Lung (tissue), 12 donors: ENCODE data around the gene AFAP1. TPM values are rescaled to one million over a fixed set of nuclear protein-coding genes. Genes with fewer than 3 reads are reported as not detected.

Experiments
- ATAC-seq: fragments of 200-7000 bp; cut with Tn5 transposase; one replicate; pipeline ENCODE4 v1.9.1; 2020; ENCODE audit warnings: moderate number of reproducible peaks; ENCODE audit not compliant: insufficient read depth, low FRiP score
- DNase-seq, 3 donors: peaks; one replicate each; pipeline ENCODE4 v3.0.0-alpha.2; 2013 to 2017
- H3K27ac ChIP-seq, 2 donors: one replicate each; pipeline ENCODE4 v1.5.1; 2013; ENCODE audit warnings: mild to moderate bottlenecking in 2 of 2, moderate library complexity in 2 of 2, control low read depth in 1 of 2, inconsistent platforms in 1 of 2, low read depth in 1 of 2, low read length in 1 of 2
- H3K27me3 ChIP-seq, 3 donors: one replicate each; pipeline ENCODE4 v1.5.1; 2013; ENCODE audit warnings: low read length in 2 of 3; ENCODE audit not compliant: control insufficient read depth in 3 of 3, insufficient read depth in 3 of 3
- H3K36me3 ChIP-seq, 4 donors: one replicate each; pipeline ENCODE4 v1.5.1; 2013; ENCODE audit warnings: low read length in 4 of 4, mild to moderate bottlenecking in 1 of 4, moderate library complexity in 1 of 4; ENCODE audit not compliant: control insufficient read depth in 4 of 4, insufficient read depth in 4 of 4
- H3K4me1 ChIP-seq, 5 donors: one replicate each; pipeline ENCODE4 v1.5.1; 2013; ENCODE audit warnings: low read length in 5 of 5, mild to moderate bottlenecking in 2 of 5, moderate library complexity in 1 of 5; ENCODE audit not compliant: control insufficient read depth in 5 of 5, insufficient read depth in 5 of 5
- H3K4me3 ChIP-seq: one replicate; pipeline ENCODE4 v1.5.1; 2013; ENCODE audit warnings: mild to moderate bottlenecking, control low read depth, moderate library complexity
- H3K9ac ChIP-seq, 2 donors: one replicate each; pipeline ENCODE4 v1.5.1; 2013; ENCODE audit warnings: low read length in 2 of 2, control low read depth in 1 of 2; ENCODE audit not compliant: insufficient read depth in 1 of 2
- H3K9me3 ChIP-seq, 4 donors: one replicate each; pipeline ENCODE4 v1.5.1; 2013; ENCODE audit warnings: low read length in 3 of 4, mild to moderate bottlenecking in 1 of 4, moderate library complexity in 1 of 4; ENCODE audit not compliant: control insufficient read depth in 4 of 4, insufficient read depth in 3 of 4
- WGBS, 2 donors: extraction: QIAGEN DNeasy Blood & Tissue Kit; methylation state at CpG; one replicate each; pipeline ENCODE4 v1.1.7; 2013; 5-methylcytosine and 5-hydroxymethylcytosine counted together
- polyA plus RNA-seq, 2 donors: library from polyadenylated mRNA; stranded (reverse); fragments of 200-250 nt; gene quantifications; one replicate each; pipeline ENCODE4 v1.2.1, GENCODE V29; 2013
- total RNA-seq, 2 donors: library from RNA; depleted of rRNA in 1 of 2; stranded (reverse); fragments of >200 nt in 1 of 2; gene quantifications; one replicate each; pipeline ENCODE4 v1.2.1, GENCODE V29; 2014 to 2021
- TF ChIP-seq, protein P1 (sequence below): IDR thresholded peaks from 2 replicates; pipeline ENCODE4 v1.5.1; 2012; ENCODE audit warnings: mild to moderate bottlenecking; ENCODE audit errors: control extremely low read depth, extremely low read depth
- donor health status: control.
- donor health status: control.
- donor health status: Bipolar disorder and iron deficiency.
- donor health status: healthy.
- donor health status: DM: yes; HTN: yes; CAD: no.

Gene AFAP1
- total and polyA plus RNA-seq, 4 donors: 5.3 to 34.1 (median 12.3) TPM

GRCh38 chr4:7793186-7793585 lies 146.5 kb downstream of the AFAP1 start:
- H3K4me1 ChIP-seq: peaks cover 0 to 5% (median 0%) of the 10 kb centered on the region in 5 donors
- DNase-seq: no peak
- ATAC-seq: no peak
- 63 to 79% methylated on average over 10 of the region's 10 CpGs for WGBS, 2 donors
- no peaks in the 10 kb centered on the region for H3K9me3 ChIP-seq
- no peak overlapping the region for H3K27ac ChIP-seq
- H3K36me3 ChIP-seq: peaks cover 0 to 22% (median 13%) of the 10 kb centered on the region in 4 donors
- H3K27me3 ChIP-seq: no peaks in the 10 kb centered on the region
- no peak overlapping the region for H3K4me3 ChIP-seq
- H3K9ac ChIP-seq: no peak overlapping the region
- TF ChIP-seq, protein P1, sequence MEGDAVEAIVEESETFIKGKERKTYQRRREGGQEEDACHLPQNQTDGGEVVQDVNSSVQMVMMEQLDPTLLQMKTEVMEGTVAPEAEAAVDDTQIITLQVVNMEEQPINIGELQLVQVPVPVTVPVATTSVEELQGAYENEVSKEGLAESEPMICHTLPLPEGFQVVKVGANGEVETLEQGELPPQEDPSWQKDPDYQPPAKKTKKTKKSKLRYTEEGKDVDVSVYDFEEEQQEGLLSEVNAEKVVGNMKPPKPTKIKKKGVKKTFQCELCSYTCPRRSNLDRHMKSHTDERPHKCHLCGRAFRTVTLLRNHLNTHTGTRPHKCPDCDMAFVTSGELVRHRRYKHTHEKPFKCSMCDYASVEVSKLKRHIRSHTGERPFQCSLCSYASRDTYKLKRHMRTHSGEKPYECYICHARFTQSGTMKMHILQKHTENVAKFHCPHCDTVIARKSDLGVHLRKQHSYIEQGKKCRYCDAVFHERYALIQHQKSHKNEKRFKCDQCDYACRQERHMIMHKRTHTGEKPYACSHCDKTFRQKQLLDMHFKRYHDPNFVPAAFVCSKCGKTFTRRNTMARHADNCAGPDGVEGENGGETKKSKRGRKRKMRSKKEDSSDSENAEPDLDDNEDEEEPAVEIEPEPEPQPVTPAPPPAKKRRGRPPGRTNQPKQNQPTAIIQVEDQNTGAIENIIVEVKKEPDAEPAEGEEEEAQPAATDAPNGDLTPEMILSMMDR: no peak

GRCh38 chr4:7792616-7793015 lies 147.0 kb downstream of the AFAP1 start:
- no peaks in the 10 kb centered on the region for H3K27me3 ChIP-seq
- TF ChIP-seq, protein P1: no peak
- 86 to 93% methylated on average over 8 of the region's 8 CpGs for WGBS, 2 donors
- H3K9me3 ChIP-seq: no peaks in the 10 kb centered on the region
- peaks cover 0 to 5% (median 0%) of the 10 kb centered on the region in 5 donors for H3K4me1 ChIP-seq
- H3K4me3 ChIP-seq: no peak overlapping the region
- H3K9ac ChIP-seq: no peak overlapping the region
- ATAC-seq: no peak
- DNase-seq: no peak
- H3K27ac ChIP-seq: no peak overlapping the region
- H3K36me3 ChIP-seq: peaks cover 0 to 22% (median 11%) of the 10 kb centered on the region in 4 donors

- no peak for ATAC-seq
- H3K9ac ChIP-seq: no peak overlapping the region
- H3K9me3 ChIP-seq: no peaks in the 10 kb centered on the region
- no peak overlapping the region for H3K4me3 ChIP-seq
- H3K36me3 ChIP-seq: peaks cover 0 to 18% (median 8%) of the 10 kb centered on the region in 4 donors
- no peak overlapping the region for H3K27ac ChIP-seq
- WGBS, 2 donors: 63 to 80% methylated on average over 2 of the region's 2 CpGs
- no peaks in the 10 kb centered on the region for H3K27me3 ChIP-seq
- TF ChIP-seq, protein P1: no peak
- DNase-seq: no peak
- peaks cover 0 to 5% (median 0%) of the 10 kb centered on the region in 5 donors for H3K4me1 ChIP-seq
Measured at GRCh38 chr4:7790999-7791398, 148.7 kb downstream of the AFAP1 start.

GRCh38 chr4:7790023-7790422 lies 149.6 kb downstream of the AFAP1 start:
- TF ChIP-seq, protein P1: no peak
- Histone ChIP-seq H3K27me3 (no peaks in the 10 kb centered on the region), H3K4me1 (peaks cover 0 to 5% (median 0%) of the 10 kb centered on the region in 5 donors), H3K4me3 (no peak overlapping the region), H3K9ac (no peak overlapping the region), H3K9me3 (no peaks in the 10 kb centered on the region), H3K27ac (no peak overlapping the region), H3K36me3 (peaks cover 0 to 25% (median 9%) of the 10 kb centered on the region in 4 donors)
- 67 to 86% methylated on average over 2 of the region's 2 CpGs for WGBS, 2 donors
- DNase-seq (no peak), ATAC-seq (no peak)
